ENCODE data around the gene SBK1.
"Not testable (repeated sequence)": the region's sequence is repeated elsewhere in the genome, so short reads cannot be mapped to it uniquely, and the experiment has no call there.

The SBK1 gene

DNA sequence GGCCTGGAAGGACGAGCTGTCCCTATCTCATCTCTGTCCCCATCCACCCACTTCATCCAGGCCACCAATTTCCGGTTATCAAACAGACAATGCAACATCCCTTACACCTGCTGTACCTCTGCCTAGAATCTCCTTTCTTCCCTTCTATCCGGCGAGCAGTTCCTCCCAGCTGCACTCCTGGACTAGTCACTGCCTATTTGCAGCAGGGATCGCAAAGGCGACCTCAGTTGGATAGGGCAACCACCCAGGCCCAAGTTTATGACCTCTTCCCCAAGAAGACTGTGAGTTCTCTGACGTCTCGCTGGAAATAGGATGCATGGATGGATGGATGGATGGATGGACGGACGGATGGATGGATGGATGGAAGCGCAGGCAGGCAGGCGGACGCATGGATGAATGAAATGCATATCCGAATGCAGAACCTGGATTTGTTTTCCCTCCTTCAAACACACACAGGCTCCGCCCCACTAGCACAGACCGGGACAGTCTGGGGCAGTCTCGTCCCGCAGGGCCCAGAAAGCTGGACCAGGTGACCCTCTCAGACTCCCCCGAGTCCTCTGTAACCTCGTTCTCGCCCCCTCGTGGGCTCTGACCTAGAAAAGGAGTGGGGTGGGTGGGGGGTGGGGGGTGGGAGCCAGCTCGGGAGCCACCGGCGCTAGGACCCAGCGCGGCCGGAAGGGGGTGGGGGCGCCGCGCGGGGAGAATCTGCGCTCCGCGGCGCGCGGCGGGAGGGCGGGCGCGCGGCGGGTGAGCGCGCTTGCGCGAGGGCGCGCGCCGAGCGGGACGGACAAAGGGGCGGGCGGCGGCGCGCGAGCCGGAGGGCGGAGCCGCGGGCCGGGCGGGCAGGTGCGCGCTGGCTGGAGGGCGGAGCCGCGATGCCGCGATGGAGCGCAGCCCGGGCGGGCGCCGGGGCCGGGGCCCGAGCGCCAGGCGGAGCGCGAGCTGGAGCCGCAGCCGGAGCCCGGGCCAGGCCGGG is at the start of gene SBK1:
Gene SBK1, plus strand, starts transcription at position 875 of the 976 bp plus-strand sequence. CDS start 24,867 bp downstream, outside the sequence.
- DNase-seq (ENCODE audit: low read depth) = peak; percentile 72

DNA sequence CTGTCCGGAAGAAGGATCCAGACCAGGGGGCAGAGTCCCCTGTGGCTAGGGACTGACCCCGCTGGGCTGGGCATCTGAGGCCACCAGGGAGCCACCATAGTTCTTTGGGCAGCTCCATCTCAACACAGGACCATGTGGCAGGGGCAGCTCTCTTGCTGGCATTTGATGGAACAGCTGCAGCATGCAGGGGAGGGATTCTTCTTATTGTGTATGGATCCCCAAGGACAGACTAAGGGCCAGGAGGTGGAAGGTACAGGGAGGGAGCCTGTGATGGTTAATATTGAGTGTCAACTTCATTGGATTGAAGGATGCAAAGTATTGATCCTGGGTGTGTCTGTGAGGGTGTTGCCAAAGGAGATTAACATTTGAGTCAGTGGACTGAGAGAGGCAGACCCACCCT is 42.8 kb upstream of the SBK1 start:
- DNase-seq (ENCODE audit: low read depth) = not testable (repeated sequence)

DNA sequence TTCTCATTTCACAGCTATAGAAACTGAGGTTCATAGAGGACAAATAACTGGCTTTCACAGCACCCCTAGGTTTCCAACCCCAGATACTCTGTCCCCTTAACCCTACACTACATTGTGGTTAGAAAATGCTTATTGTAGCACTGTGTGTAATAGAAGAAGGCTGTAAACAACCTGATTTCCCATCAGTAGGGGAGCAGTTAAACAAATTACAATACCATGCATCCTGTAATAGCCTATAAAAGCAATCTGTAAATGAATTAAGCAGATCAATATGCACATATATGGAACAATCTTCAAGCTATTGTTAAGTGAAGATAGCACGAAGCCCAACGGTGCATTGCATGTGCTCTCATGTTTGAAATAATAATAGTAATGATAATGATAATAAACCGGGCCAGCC is 41.3 kb upstream of the SBK1 start:
- no peak for DNase-seq (ENCODE audit: low read depth)

DNA sequence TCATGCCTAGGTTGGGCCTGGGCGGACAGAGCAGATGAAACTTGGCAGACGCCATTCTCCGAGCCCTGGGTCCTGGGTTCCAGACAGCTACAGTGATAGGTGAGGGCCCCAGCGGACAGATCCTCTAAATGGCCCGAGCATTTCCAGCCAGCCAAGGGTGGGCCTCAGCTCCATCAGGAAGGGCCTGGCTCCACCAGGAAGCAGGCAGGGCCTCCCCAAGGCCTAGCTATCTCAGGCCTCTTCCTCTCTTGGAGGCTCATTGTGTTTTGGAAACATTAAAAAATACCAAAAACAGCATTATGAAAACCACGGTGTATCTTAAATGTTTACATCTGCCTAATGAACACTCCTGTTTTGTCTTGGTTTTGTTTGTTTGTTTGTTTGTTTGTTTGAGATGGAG is 38.2 kb upstream of the SBK1 start:
- no peak for DNase-seq (ENCODE audit: low read depth)

DNA sequence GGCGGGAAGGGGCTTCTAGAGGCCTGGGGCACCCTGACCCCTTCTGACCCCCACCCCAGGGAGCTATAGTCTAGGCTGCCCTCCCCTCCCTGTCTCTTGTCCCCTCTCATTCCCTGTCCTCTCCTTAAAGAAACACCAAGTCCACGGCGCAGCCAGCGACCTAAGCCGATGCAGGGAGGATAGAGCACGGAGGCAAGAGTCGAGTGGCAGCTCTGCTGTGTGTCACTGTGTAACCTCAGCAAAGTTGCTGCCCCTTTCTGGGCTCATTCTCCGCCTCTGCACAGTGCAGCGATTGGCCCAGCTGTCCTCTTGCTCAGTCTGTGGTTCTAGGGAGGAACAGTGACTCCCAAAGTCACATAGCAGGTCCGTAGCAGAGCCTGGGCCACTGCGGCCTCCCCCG is 36.5 kb upstream of the SBK1 start:
- no peak for DNase-seq (ENCODE audit: low read depth)

DNA sequence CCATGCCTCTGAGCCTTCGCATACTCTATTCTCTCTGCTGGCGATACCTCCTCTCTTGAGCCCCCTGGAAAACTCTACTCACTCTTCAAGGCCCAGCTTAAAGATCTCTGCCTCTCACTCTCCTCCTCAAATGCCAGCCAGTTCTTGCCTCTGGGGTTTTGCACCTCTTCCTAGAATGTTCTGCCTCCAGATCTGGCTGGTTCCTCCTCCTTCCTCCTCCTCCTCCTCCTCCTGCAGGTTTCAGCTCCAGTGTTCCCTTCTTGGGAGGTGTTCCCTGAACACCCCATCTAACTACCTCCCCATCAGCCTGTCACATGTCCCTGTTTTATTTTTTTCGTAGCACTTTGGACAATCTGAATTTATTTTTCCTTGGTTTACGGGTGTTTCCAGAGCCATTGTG is 35.1 kb upstream of the SBK1 start:
- no peak for DNase-seq (ENCODE audit: low read depth)

DNA sequence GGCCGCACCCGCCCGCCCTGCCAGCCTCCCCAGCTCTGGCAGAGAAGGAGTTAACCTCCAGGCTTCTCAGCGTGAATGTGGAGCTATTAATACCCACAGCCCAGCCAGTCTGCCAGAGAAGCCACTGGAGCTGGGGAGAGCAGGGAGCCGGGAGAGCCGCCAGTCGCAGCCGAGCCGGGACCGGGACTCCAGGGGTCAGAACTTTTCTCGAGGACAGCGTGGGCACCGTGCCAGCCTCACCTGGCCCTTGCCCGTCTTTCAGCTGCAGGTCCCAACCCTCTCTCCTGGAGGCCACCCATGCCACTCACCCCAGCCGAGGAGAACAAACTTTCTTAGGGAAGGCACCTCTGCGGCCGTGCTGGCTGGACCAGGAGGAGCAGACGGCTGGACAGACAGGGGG is 33.8 kb upstream of the SBK1 start:
- DNase-seq (ENCODE audit: low read depth) = no peak

DNA sequence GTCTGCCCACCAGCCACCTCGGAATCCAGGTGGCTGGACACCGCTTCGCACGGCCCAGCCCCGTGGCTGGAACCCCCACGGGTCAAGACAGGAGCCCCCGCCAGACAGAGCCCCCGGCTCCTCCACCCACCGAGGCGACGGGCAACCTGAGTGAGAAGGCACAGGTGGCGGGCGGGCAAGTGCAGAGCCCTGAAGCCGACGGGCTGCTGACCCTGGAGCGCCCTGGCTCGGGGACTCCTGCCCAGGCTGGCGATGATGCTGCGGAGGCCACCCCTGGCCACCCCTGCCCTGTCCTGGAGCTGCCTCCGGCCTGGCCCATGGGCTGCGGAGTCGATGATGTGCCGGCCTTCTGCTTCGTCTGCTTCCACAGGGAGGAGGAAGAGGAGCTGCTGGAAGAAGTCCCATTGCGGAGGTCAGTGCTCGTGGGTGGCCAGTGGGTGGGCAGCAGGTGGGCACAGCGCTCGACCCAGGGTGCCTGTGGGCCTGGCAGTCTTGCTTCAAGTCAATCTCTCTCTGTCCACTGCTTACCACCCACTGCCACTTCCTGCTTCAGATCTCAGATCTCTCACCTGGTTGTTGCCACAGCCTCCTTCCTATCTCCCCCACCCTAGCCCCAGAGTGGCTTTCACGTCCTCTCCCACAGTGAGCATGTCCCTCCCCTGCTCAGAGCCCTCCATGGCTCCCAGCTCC is 33.1 kb upstream of the SBK1 start:
- no peak for DNase-seq (ENCODE audit: low read depth)

DNA sequence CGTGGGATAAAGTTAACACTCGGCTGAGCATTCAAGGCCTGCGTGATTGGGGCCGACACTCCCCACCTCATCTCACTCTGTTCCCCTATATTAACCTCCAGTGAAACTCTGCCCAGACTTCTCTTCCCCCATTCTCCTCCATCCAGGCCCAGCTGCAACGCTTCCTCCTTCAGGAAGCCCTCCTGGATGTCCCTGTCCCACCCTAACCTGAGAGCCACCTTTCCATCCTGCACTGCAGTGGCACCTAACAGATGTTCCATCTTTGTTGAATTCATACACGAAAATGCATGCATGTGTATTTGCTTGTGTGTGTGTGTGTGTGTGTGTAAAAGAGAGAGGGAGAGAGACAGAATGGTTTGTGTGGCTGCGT is 32.6 kb upstream of the SBK1 start:
- DNase-seq (ENCODE audit: low read depth) = no peak

DNA sequence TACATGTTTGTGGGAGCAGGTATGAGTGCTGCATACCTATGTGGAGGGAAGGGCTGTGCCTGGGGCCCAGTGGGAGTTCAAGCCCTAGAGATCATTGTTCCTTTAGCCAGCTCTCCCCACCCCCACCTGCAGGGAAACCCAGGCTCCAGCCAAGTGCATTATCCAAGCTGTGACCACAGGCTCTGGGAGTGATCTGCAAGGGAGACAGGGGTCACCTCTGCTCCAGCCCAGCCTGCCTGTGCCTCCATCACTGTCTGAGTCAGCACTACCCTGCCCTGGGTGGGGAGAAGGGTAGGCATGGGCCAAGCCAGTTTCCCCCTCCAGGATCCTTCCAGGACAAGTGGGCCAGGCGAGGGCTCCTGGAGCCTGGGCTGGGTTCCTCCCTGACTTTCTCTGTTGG is 32.1 kb upstream of the SBK1 start:
- DNase-seq (ENCODE audit: low read depth) = no peak

DNA sequence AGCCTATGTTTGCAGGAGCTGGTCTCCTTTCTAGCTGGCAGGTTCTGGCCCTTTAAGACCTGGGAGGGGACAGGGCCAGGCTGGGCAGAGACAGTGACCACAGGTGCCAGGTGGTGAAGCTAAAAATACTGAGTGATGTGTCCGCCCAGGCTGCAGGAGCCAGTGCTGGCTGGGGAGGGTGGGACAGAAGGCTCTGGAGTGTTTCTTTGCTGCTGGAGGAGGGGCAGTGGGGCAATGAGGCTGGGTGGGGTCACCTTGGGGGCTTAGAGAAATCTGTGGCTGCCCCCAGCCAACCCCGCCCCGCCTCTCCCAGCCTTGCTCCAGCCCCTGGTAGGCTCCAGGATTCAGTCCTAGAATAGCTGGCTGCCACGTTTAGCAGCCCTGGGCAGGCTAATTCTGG is 30.4 kb upstream of the SBK1 start:
- no peak for DNase-seq (ENCODE audit: low read depth)

DNA sequence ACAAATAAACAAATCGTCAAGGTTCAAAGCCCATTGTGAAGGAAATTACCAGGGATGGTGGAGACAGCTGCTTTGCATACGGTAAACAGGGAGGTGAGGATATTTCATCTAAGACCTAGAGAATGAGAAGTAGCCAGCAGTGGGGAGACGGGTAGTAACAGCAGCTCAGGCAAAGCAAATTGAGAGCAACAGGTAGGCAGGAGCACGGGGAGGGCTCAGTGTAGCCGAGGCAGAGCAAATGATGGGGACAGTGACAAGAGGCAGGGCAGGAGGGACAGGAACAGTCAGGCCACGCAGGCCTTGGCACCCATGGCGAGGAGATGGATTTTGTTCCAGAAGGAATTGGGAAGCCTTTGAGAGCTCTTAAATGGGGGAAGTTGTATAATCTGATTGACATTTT is 29.0 kb upstream of the SBK1 start:
- no peak for DNase-seq (ENCODE audit: low read depth)

DNA sequence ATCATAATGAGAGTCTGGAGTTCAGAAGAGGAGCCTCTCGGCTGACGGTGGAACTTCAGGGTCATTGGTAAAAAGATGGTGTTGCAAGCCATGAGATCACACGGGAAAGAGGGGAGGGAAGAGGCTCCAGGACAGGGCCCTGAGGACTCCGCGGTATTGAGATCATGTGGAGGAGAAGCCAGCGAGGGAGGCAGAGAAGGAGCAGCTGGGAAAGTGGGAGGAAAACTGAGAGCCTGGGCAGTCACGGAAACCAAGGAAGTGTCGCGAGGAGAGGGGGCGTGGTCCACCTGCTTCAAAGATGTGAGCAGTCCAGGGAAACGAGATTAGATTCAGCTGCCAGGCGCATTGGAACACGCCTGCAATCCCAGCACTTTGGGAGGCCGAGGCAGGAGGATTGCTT is 27.7 kb upstream of the SBK1 start:
- DNase-seq (ENCODE audit: low read depth) = no peak

DNA sequence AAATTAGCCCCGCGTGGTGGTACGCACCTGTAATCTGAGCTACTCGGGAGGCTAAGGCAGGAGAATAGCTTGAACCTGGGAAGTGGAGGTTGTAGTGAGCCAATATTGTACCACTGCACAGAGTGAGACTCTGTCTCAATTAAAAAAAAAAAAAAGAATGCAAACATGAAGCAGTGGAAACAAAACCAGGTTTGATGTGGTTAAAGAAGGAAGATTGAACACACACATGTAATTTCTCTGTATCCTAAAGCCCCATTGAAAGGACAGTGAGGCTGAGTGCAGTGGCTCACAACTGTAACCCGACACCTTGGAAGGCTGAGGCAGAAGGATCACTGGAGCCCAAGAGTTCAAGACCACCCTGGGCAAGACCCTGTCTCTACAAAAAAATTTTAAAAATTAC is 26.5 kb upstream of the SBK1 start:
- DNase-seq (ENCODE audit: low read depth) = no peak

DNA sequence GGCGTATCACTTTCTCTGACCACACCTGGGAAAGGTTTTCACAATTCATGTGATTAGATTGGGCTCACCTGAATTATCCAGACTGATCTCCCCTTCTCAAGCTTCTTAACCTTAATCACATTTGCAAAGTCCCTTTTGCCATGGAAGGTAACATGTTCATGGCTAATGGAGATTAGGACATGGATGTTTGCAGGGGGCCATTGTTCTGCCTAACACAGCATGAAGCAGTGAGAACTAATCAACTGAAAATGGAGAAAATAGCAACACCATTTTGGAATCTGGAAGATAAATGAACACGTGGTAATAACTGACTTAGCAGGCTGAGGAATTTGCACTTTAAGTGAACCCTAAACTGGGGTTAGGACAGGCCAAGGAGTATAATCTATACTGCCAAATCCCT is 25.0 kb upstream of the SBK1 start:
- DNase-seq (ENCODE audit: low read depth) = no peak

DNA sequence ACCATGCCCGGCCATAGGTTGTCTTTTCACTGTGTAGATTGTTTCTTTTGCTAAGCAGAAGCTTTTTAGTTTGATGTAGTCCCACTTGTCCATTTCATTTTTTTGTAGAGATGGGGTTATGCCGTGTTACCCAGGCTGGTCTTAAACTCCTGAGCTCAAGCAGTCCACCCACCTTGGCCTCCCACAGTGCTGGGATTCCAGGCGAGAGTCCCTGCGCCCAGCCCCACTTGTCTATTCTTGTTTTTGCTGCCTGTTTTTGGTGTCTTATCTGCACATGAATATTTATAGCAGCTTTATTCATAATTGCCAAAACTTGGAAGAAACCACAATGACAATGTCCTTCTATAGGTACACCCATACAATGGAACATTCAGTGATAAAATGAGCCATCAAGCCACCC is 18.8 kb upstream of the SBK1 start:
- no peak for DNase-seq (ENCODE audit: low read depth)

DNA sequence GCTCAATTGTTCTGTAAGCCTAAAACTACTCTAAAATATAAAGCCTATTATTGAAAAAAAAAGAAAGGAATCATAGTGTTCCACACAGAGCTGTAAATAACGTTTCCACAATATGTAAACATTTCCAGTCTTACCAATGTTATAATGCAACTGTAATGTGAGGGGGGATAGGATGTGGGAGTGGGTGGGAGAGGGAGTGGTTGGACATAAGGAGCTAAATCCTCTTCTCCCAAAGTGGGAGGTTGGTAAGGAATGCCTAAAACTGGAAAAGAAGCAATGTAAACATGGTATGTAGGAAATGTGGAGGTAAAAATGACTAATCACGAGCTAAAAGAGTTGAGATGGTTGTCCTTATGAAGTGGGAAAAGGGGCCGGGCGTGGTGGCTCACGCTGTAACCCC is 17.6 kb upstream of the SBK1 start:
- no peak for DNase-seq (ENCODE audit: low read depth)

DNA sequence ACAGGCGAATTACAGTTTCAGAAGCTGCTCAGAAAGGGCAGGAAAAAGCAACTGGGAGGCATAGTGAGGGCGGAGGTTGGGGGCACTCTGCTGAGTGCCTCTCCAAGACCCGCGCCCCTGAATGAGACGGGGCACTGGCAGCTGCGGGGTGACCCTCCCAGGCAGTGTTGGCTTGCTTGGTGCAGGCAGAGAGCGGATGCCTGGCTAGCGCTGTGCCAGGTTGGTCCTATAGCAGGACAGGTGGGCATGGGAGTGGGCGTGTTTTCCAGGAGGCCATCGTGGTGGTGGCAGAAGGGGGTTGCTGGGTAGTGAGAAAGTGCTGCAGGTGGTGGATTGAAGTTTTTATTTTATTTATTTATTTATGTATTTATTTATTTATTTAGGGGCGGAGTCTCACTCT is 16.0 kb upstream of the SBK1 start:
- no peak for DNase-seq (ENCODE audit: low read depth)

DNA sequence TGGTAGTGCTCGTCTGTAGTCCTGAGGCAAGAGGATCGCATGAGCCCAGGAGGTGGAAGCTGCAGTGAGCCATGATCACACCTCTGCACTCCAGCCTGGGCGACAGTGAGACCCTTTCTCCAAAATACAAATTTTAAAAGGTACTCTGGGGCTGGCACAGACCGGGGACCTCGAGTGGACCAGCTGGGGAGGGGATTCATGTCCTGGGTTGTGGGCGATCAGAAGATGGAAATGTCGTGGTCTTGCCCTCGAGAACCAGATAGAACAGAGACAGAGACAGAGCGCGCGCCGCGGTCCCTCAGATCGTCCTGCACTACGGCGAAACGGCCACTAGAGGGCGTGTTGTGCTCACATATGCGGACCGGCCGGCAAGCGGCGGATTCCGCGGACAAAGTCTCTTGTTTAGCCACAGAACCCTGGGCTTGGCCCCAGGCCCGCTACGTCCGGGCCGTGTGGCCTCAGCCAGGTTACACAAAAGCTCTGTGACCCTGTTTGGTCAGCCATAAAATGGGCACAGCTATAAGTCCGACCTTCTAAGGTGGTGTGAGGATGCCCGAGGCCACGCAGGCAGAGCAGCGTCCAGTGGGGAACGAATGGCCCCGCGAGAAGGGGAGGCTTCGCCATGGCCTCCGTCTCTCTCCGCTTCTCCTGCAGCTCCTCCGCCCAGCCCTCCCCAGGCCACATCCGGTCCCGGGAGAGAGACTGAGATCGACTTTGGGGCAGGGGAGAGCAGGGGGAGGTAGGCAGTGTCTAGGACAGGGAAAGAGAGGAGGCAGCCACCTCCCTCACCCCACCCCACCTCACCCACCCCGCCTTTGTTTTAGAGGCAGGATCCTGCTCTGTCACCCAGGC is 14.6 kb upstream of the SBK1 start:
- DNase-seq (ENCODE audit: low read depth) = peak; percentile 55

DNA sequence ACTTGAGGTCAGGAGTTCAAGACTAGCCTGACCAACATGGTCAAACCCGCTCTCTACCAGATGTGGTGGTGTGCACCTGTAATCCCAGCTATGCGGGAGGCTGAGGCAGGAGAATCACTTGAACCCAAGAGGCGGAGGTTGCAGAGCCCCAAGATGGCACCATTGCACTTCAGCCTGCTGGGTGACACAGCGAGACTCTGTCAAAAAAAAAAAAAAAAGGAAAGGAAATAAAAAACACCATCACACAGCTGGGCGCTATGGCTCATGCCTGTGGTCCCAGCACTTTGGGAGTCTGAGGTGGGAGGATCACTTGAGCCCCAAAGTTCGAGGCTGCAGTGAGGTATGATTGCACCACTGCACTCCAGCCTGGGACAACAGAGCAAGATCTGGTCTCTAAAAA is 13.3 kb upstream of the SBK1 start:
- DNase-seq (ENCODE audit: low read depth) = no peak

DNA sequence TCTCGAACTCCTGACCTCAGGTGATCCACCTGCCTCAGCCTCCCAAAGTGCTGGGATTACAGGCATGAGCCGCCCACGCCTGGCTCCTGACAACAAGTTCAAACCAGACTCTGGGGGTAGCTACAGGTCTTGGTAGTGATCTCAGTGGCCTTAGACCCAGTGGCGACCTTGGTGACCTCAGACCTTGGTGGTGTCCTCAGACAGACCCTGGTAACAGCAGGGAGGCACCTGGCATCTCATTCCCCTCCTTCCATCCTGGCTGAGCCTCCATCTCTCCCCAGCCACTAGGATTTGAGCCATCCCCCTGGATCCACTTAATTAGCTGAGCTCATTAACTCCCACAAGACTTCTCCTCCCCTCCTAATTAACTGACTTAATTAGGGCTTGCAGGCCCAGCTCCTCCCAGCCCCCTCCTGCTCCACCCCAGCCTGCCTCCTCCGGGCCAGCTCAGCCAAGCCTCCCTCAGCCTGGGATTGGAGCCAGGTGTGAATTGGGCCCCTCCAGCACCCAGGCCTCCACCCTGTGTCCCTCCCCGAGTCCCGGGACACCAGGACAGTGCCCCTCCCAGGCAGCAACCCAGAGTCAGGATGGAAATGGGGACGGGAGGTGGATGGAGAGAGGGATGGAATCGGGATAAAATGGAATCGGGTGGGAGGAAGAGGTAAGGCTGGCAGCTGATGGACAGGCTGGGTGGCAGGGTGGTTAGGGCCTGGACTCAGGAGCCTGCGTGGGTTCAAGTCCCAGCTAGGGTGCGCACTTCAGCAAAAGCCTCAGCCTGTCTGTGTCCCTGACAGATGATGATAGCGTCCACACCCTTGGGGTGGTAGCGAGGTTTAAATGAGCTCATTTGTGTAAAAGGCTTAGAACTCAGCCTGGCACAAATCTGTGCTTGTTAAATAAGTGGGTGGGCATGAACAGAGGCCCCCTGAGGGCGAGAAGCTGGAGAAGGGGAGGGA is 11.2 kb upstream of the SBK1 start:
- DNase-seq (ENCODE audit: low read depth) = no peak

Data from T-helper 22 cell (primary cell).